GM23248 (cell line): ENCODE results near the gene CERK.

Source experiments
- EZH2 ChIP-seq: fragments of 200-600 bp; sonication (generic); IDR thresholded peaks from 2 replicates; pipeline ENCODE4 v1.6.1; 2018; ENCODE audit warnings: antibody characterized with exemption, mild to moderate bottlenecking; ENCODE audit not compliant: insufficient read depth, poor library complexity, severe bottlenecking
- EZH2phosphoT487 ChIP-seq: fragments of 200-600 bp; sonication (generic); IDR thresholded peaks from 2 replicates; pipeline ENCODE4 v1.6.1; 2018; ENCODE audit warnings: antibody characterized with exemption, moderate library complexity, mild to moderate bottlenecking, low read depth; ENCODE audit not compliant: insufficient read depth

DNA sequence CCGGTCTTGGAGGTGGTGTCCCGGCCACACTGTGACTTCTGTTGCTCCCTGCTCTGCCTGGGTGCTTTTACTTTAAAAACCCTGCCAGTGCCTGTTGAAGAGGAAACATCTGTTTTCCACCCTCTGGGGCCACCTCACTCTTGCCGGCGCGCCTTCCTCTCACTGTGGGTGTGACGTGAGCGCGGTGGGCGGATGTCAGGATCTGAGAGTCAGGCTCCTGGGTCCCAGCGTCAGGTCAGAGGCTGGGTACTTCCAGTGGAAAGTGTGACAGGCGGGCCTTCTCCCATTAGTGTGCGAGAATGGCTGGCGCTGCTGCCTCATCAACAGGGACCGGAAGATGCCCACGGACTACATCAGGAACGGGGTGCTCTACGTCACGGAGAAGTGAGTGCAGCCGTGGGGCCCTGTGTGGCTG lies 63.7 kb downstream of the CERK start:
- no peak for TF ChIP-seq EZH2
- TF ChIP-seq EZH2phosphoT487 = no peak
